ENCODE results near the gene ANKRD28. TPM values are rescaled to one million over a fixed set of nuclear protein-coding genes. Genes with fewer than 3 reads are reported as not detected.
A peak's percentile ranks its signal among the peaks of the same experiment; 100 is the strongest.
"Not testable (repeated sequence)": the region's sequence is repeated elsewhere in the genome, so short reads cannot be mapped to it uniquely, and the experiment has no call there.

ANKRD28 gene
- total and polyA plus RNA-seq, 9 donors = 19.9 to 32.1 (median 24.9) TPM

GRCh38 chr3:15779111-15779510 lies 18.7 kb downstream of the ANKRD28 start:
- no CpG with 5 or more reads among the region's 1 CpG for whole genome bisulfite sequencing (ENCODE audit: insufficient coverage)

GRCh38 chr3:15778332-15778858 lies 19.4 kb downstream of the ANKRD28 start:
- H3K4me3 ChIP-seq (ENCODE audit: low read length) = no peak overlapping the region
- WGBS (ENCODE audit: insufficient coverage) = 100% methylated on average over 1 of the region's 2 CpGs
- no peaks in the 10 kb centered on the region for H3K36me3 ChIP-seq (ENCODE audit: control insufficient read depth, insufficient read depth, low read length)
- H3K4me1 ChIP-seq (ENCODE audit: control insufficient read depth, insufficient read depth, low read length) = no peaks in the 10 kb centered on the region
- H3K27me3 ChIP-seq (ENCODE audit: control insufficient read depth, insufficient read depth, low read length) = no peaks in the 10 kb centered on the region
- no peak for DNase-seq
- H3K27ac ChIP-seq (ENCODE audit: low read length) = no peak overlapping the region
- no peaks in the 10 kb centered on the region for H3K9me3 ChIP-seq (replicated peaks; ENCODE audit: control insufficient read depth, low read depth, low read length)

More at GRCh38 chr3:15779111-15779510, 18.7 kb downstream of the ANKRD28 start:
- H3K4me1 ChIP-seq (ENCODE audit: control insufficient read depth, insufficient read depth, low read length) = no peaks in the 10 kb centered on the region
- no peak for DNase-seq
- no peak overlapping the region for H3K4me3 ChIP-seq (ENCODE audit: low read length)
- H3K27me3 ChIP-seq (ENCODE audit: control insufficient read depth, insufficient read depth, low read length) = no peaks in the 10 kb centered on the region
- H3K36me3 ChIP-seq (ENCODE audit: control insufficient read depth, insufficient read depth, low read length) = no peaks in the 10 kb centered on the region
- no peak overlapping the region for H3K27ac ChIP-seq (ENCODE audit: low read length)
- H3K9me3 ChIP-seq (replicated peaks; ENCODE audit: control insufficient read depth, low read depth, low read length) = no peaks in the 10 kb centered on the region

DNA sequence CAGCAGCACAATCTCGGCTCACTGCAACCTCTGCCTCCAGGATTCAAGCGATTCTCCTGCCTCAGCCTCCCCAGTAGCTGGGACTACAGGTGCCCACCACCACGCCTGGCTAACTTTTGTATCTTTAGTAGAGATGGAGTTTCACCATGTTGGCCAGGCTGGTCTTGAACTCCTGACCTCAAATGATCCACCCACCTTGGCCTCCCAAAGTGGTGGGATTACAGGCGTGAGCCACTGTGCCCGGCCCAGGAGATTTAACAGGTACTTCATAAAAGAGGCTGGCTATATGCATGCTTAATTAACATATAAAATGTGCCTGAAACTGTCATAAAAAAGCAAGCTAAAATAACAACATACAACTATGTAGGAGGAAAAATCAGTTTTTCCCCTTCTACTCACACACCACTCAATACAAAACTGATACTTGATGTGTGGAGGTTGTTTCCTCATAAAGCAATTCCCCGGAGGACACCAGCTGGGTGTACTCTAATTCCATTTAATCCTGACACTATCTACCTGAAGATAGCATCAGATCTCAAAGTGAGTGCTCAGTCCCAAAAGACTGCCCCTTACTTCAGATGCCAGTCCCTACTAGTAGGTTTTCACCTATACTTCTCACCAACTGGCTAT lies 22.7 kb downstream of the ANKRD28 start:
- H3K27ac ChIP-seq (ENCODE audit: low read length); H3K4me3 ChIP-seq (ENCODE audit: low read length); H3K36me3 ChIP-seq (ENCODE audit: control insufficient read depth, insufficient read depth, low read length); H3K9me3 ChIP-seq (replicated peaks; ENCODE audit: control insufficient read depth, low read depth, low read length); H3K27me3 ChIP-seq (ENCODE audit: control insufficient read depth, insufficient read depth, low read length); DNase-seq; H3K4me1 ChIP-seq (ENCODE audit: control insufficient read depth, insufficient read depth, low read length): not testable (repeated sequence)
- WGBS (ENCODE audit: insufficient coverage) = 93% methylated on average over 3 of the region's 6 CpGs

DNA sequence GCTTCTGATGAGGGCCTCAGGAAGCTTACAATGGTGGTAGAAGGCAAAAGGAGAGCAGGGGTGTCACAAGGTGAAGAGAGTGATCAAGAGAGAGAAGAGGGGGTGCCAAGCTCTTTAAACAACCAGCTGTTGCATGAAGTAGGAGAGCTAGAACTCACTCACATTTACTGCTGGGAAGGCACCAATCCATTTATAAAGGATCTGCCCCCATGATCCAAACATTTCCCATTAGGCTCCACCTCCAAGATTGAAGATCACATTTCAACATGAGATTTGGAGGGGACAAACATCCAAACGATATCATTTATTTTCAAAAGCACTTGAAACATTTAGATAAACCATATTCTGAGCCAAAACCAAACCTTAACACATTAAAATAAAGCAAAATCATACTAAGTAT lies 26.3 kb downstream of the ANKRD28 start:
- no peaks in the 10 kb centered on the region for H3K36me3 ChIP-seq (ENCODE audit: control insufficient read depth, insufficient read depth, low read length)
- DNase-seq = no peak
- no peak overlapping the region for H3K27ac ChIP-seq (ENCODE audit: low read length)
- no peaks in the 10 kb centered on the region for H3K9me3 ChIP-seq (replicated peaks; ENCODE audit: control insufficient read depth, low read depth, low read length)
- no CpG with 5 or more reads among the region's 1 CpG for WGBS (ENCODE audit: insufficient coverage)
- no peaks in the 10 kb centered on the region for H3K4me1 ChIP-seq (ENCODE audit: control insufficient read depth, insufficient read depth, low read length)
- H3K4me3 ChIP-seq (ENCODE audit: low read length) = no peak overlapping the region
- no peaks in the 10 kb centered on the region for H3K27me3 ChIP-seq (ENCODE audit: control insufficient read depth, insufficient read depth, low read length)

- Histone ChIP-seq H3K4me1 (ENCODE audit: control insufficient read depth, insufficient read depth, low read length) (no peaks in the 10 kb centered on the region), H3K27ac (ENCODE audit: low read length) (no peak overlapping the region), H3K9me3 (replicated peaks; ENCODE audit: control insufficient read depth, low read depth, low read length) (no peaks in the 10 kb centered on the region), H3K36me3 (ENCODE audit: control insufficient read depth, insufficient read depth, low read length) (no peaks in the 10 kb centered on the region), H3K27me3 (ENCODE audit: control insufficient read depth, insufficient read depth, low read length) (no peaks in the 10 kb centered on the region), H3K4me3 (ENCODE audit: low read length) (no peak overlapping the region)
- DNase-seq = no peak
- no CpG with 5 or more reads among the region's 2 CpGs for WGBS (ENCODE audit: insufficient coverage)
These were observed 28.4 kb downstream of the ANKRD28 start for GRCh38 chr3:15769256-15769915.

GRCh38 chr3:15768421-15769255 lies 29.1 kb downstream of the ANKRD28 start:
- no peaks in the 10 kb centered on the region for H3K9me3 ChIP-seq (replicated peaks; ENCODE audit: control insufficient read depth, low read depth, low read length)
- H3K27ac ChIP-seq (ENCODE audit: low read length) = peak overlapping the region; percentile 39
- no peaks in the 10 kb centered on the region for H3K27me3 ChIP-seq (ENCODE audit: control insufficient read depth, insufficient read depth, low read length)
- peak; percentile 80 for DNase-seq
- no peaks in the 10 kb centered on the region for H3K4me1 ChIP-seq (ENCODE audit: control insufficient read depth, insufficient read depth, low read length)
- no peak overlapping the region for H3K4me3 ChIP-seq (ENCODE audit: low read length)
- peaks cover under 1% of the 10 kb centered on the region for H3K36me3 ChIP-seq (ENCODE audit: control insufficient read depth, insufficient read depth, low read length)
- WGBS (ENCODE audit: insufficient coverage) = no CpG with 5 or more reads among the region's 5 CpGs

DNA sequence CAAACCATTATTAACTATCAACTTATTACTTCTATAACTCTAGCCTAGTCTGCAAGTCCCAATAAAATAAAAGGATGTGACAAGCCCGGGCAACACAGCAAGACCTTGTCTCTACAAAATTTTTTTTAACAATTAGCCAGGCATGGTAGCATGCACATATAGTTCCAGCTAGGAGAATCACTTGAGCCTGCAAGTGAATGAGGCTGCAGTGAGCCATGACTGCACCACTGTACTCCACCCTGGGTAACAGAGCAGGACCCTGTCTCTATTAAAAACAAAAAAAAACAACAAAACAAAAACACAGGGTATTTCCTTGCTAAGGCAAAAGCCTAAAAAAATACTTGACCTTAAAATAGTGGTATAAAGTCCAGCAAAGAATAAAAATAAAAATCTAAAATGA lies 31.4 kb downstream of the ANKRD28 start:
- H3K4me3 ChIP-seq (ENCODE audit: low read length) = no peak overlapping the region
- no peaks in the 10 kb centered on the region for H3K9me3 ChIP-seq (replicated peaks; ENCODE audit: control insufficient read depth, low read depth, low read length)
- H3K27me3 ChIP-seq (ENCODE audit: control insufficient read depth, insufficient read depth, low read length) = no peaks in the 10 kb centered on the region
- no peak for DNase-seq
- H3K36me3 ChIP-seq (ENCODE audit: control insufficient read depth, insufficient read depth, low read length) = peaks cover 5% of the 10 kb centered on the region
- no peak overlapping the region for H3K27ac ChIP-seq (ENCODE audit: low read length)
- no CpG with 5 or more reads among the region's 1 CpG for WGBS (ENCODE audit: insufficient coverage)
- H3K4me1 ChIP-seq (ENCODE audit: control insufficient read depth, insufficient read depth, low read length) = no peaks in the 10 kb centered on the region

- Histone ChIP-seq H3K4me3 (ENCODE audit: low read length) (no peak overlapping the region), H3K27me3 (ENCODE audit: control insufficient read depth, insufficient read depth, low read length) (no peaks in the 10 kb centered on the region), H3K9me3 (replicated peaks; ENCODE audit: control insufficient read depth, low read depth, low read length) (no peaks in the 10 kb centered on the region), H3K27ac (ENCODE audit: low read length) (no peak overlapping the region), H3K4me1 (ENCODE audit: control insufficient read depth, insufficient read depth, low read length) (no peaks in the 10 kb centered on the region), H3K36me3 (ENCODE audit: control insufficient read depth, insufficient read depth, low read length) (peaks cover 6% of the 10 kb centered on the region)
- no peak for DNase-seq
- WGBS (ENCODE audit: insufficient coverage) = 62% methylated on average over 2 of the region's 3 CpGs
These were observed 39.5 kb downstream of the ANKRD28 start for GRCh38 chr3:15758295-15758694.

DNA sequence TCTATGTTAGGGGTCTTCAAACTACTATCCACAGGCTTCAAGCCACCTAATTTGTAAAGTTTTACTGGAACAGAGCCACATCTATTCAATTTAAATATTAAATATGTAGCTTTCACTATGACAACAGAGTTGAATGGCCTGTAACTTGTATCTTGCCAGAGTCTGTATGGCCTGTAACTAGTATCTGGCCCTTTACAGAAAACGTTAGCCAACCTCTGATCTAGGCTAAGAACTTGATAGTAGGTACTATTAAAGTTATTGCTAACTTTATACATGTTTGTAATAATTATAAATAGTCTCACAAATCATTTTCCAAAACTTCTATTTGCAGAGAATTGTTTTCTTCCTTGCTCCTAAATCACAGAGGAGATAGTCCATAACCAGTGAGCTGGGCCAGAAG lies 40.0 kb downstream of the ANKRD28 start:
- no peak overlapping the region for H3K4me3 ChIP-seq (ENCODE audit: low read length)
- DNase-seq = no peak
- peaks cover 5% of the 10 kb centered on the region for H3K36me3 ChIP-seq (ENCODE audit: control insufficient read depth, insufficient read depth, low read length)
- no peaks in the 10 kb centered on the region for H3K9me3 ChIP-seq (replicated peaks; ENCODE audit: control insufficient read depth, low read depth, low read length)
- no peak overlapping the region for H3K27ac ChIP-seq (ENCODE audit: low read length)
- WGBS (ENCODE audit: insufficient coverage) = no CpG with 5 or more reads among the region's 1 CpG
- no peaks in the 10 kb centered on the region for H3K4me1 ChIP-seq (ENCODE audit: control insufficient read depth, insufficient read depth, low read length)
- no peaks in the 10 kb centered on the region for H3K27me3 ChIP-seq (ENCODE audit: control insufficient read depth, insufficient read depth, low read length)

DNA sequence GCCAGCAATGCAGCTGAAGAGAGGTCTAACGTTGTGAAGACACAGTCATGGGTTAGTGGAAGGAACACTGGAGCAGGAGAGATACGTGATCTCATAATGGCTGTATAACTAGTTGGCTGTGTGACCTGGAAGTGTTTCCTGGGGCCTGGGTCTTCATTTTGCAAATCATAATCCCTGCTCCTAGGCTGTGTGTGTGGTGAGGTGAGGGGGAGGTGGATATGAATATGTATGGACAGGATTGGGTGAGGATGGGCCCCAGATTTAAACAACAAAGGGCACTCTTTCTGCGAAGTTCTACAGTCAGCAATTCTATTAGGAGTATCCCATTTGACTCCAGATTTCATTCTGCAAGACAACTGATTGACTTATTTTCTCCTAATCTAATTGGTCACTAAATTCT lies 41.3 kb downstream of the ANKRD28 start:
- peaks cover 5% of the 10 kb centered on the region for H3K36me3 ChIP-seq (ENCODE audit: control insufficient read depth, insufficient read depth, low read length)
- H3K4me1 ChIP-seq (ENCODE audit: control insufficient read depth, insufficient read depth, low read length) = no peaks in the 10 kb centered on the region
- 40% methylated on average over 2 of the region's 3 CpGs for WGBS (ENCODE audit: insufficient coverage)
- no peak for DNase-seq
- no peaks in the 10 kb centered on the region for H3K27me3 ChIP-seq (ENCODE audit: control insufficient read depth, insufficient read depth, low read length)
- H3K27ac ChIP-seq (ENCODE audit: low read length) = no peak overlapping the region
- no peaks in the 10 kb centered on the region for H3K9me3 ChIP-seq (replicated peaks; ENCODE audit: control insufficient read depth, low read depth, low read length)
- H3K4me3 ChIP-seq (ENCODE audit: low read length) = no peak overlapping the region

Measured in muscle of leg (tissue), 11 donors.